Prostate gland (tissue), 2 donors: ENCODE results near the gene TMEM256. TPM values are rescaled to one million over a fixed set of nuclear protein-coding genes. Genes with fewer than 3 reads are reported as not detected.

Source experiments
- DNase-seq: peaks from one replicate; pipeline ENCODE4 v3.0.0-alpha.2; 2019; ENCODE audit warnings: low spot score
- H3K27ac ChIP-seq, 2 donors: fragments of 200-600 bp; sonication (generic); 2 replicates each; pipeline ENCODE4 v1.5.1; 2017 to 2019
- H3K27me3 ChIP-seq: fragments of 200-600 bp; sonication (generic); replicated peaks from 2 replicates; pipeline ENCODE4 v1.5.1; 2019; ENCODE audit not compliant: insufficient read depth
- H3K36me3 ChIP-seq, 2 donors: fragments of 200-600 bp; sonication (generic); 1 replicate in 1 of 2; 2 replicates in 1 of 2; pipeline versions ENCODE4 v1.5.1 to v1.8.1; 2017 to 2019
- H3K4me1 ChIP-seq: fragments of 200-600 bp; sonication (generic); replicated peaks from 2 replicates; pipeline ENCODE4 v1.5.1; 2019
- H3K4me3 ChIP-seq, 2 donors: fragments of 200-600 bp; sonication (generic); 2 replicates each; pipeline ENCODE4 v1.5.1; 2017 to 2019
- H3K9me3 ChIP-seq: fragments of 200-600 bp; sonication (generic); 2 replicates; pipeline ENCODE4 v1.5.1; 2017
- CTCF ChIP-seq, 4 experiments: fragments of 200-600 bp in 2 of 4; fragments of 450-650 bp in 2 of 4; sonication (generic) in 2 of 4; IDR thresholded peaks; 1 replicate in 3 of 4; 2 replicates in 1 of 4; pipeline ENCODE4 v1.5.1; 2016 to 2019; ENCODE audit warnings: antibody characterized with exemption in 4 of 4, mild to moderate bottlenecking in 2 of 4, moderate library complexity in 2 of 4
- POLR2A ChIP-seq: fragments of 450-650 bp; IDR thresholded peaks from one replicate; pipeline ENCODE4 v1.6.1; 2016; ENCODE audit warnings: antibody characterized with exemption, mild to moderate bottlenecking
- POLR2AphosphoS5 ChIP-seq: sonication (generic); formaldehyde crosslinking; IDR thresholded peaks from one replicate; pipeline ENCODE4 v1.6.1; 2017; ENCODE audit warnings: antibody characterized with exemption
- WGBS: methylation state at CpG from one replicate; pipeline ENCODE4 v1.1.5; 2018; 5-methylcytosine and 5-hydroxymethylcytosine counted together
- intact Hi-C: fragments of 100-400 bp; cut with DNase I; formaldehyde crosslinking; loops from one replicate; pipeline ENCODE4 v1.14.2; 2022
- total RNA-seq, 2 donors: library from RNA; depleted of rRNA; stranded (reverse); fragments of >200 nt; gene quantifications; one replicate each; pipeline ENCODE4 v1.1.0, GENCODE V29; 2016

Gene TMEM256
- total RNA-seq, 2 donors from 2014 or later, result 63.0 to 192 TPM

GRCh38 chr17:7357381-7357780 lies 46.5 kb downstream of the TMEM256 start:
- H3K27me3 ChIP-seq, result no peaks in the 10 kb centered on the region
- H3K9me3 ChIP-seq, result no peaks in the 10 kb centered on the region
- no peak overlapping the region for H3K4me3 ChIP-seq
- no peak overlapping the region for H3K27ac ChIP-seq
- H3K36me3 ChIP-seq, result no peaks in the 10 kb centered on the region
- peaks cover 5% of the 10 kb centered on the region for H3K4me1 ChIP-seq
- TF ChIP-seq POLR2AphosphoS5 (no peak), CTCF (IDR thresholded peaks at IDR 0.05) (no peak), POLR2A (no peak)
- intact Hi-C loops, result loop anchor here (1.0 to 10.0 kb wide), 2 partner anchors 79 to 127 kb away; partner anchors contain the start of genes POLR2A and SLC35G6
- no peak for DNase-seq
- WGBS, result 46% methylated on average over 2 of the region's 2 CpGs

DNA sequence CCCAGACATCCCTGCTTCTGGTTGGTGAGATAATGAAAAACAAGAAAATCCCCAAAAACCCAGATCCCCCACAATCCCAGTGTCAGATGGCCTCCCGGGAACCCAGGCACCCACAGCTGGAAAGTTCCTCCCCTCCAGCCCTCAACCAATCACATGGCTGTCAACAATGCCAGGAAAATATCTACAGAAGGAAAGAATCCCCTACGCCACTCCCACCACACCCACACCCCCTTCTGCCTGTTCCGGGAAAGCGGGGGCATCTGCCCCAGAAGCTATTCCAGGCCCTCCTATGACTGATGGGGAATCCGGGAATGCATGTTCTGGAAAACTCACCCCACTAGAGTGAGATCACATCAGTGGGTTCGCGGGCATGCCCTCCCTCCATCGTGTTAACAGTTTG lies 47.1 kb downstream of the TMEM256 start:
- no peak for DNase-seq
- intact Hi-C loops, result loop anchor here (1.0 to 10.0 kb wide), 2 partner anchors 80 to 128 kb away; partner anchors contain the start of genes POLR2A and SLC35G6
- Histone ChIP-seq H3K27me3 (no peaks in the 10 kb centered on the region), H3K36me3 (no peaks in the 10 kb centered on the region), H3K9me3 (no peaks in the 10 kb centered on the region), H3K4me3 (no peak overlapping the region), H3K4me1 (peaks cover 5% of the 10 kb centered on the region), H3K27ac (no peak overlapping the region)
- no peak for TF ChIP-seq POLR2AphosphoS5
- no peak for TF ChIP-seq POLR2A
- no peak for TF ChIP-seq CTCF (IDR thresholded peaks at IDR 0.05)
- WGBS, result 83% methylated on average over 8 of the region's 8 CpGs

- TF ChIP-seq POLR2AphosphoS5, result peak; percentile 63
- TF ChIP-seq CTCF (IDR thresholded peaks at IDR 0.05), result peak; percentile 61 to 94 (median 88)
- TF ChIP-seq POLR2A, result no peak
- peaks cover 5% of the 10 kb centered on the region for H3K4me1 ChIP-seq
- WGBS, result 10% methylated on average over 12 of the region's 12 CpGs
- intact Hi-C loops, result loop anchor here (10.0 kb wide), 1 partner anchor 129 kb away; the partner anchor contains the start of genes POLR2A and SLC35G6
- H3K36me3 ChIP-seq, result no peaks in the 10 kb centered on the region
- no peaks in the 10 kb centered on the region for H3K27me3 ChIP-seq
- H3K27ac ChIP-seq, result no peak overlapping the region
- H3K9me3 ChIP-seq, result no peaks in the 10 kb centered on the region
- peak; percentile 71 for DNase-seq
- no peak overlapping the region for H3K4me3 ChIP-seq
Measured at GRCh38 chr17:7356072-7356549, 47.8 kb downstream of the TMEM256 start.

DNA sequence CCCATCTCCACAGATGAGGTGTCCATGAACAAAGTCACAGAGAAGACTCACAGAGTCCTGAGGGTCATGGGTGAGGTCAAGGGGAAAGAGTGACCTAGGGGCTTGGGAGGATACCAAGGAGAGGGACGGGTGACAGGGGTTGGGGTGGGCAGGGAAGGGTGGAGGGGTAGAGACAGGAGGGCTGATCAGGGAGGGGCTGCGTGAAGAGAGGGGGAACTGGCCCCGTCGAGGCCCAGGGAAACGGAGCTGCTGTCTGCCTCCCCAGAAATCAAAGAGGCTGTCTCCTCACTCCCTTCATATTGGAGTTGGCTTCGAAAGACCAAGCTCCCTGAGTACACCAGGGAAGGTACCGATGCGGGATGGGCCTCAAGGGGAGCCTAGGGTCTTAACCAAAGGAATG lies 48.3 kb downstream of the TMEM256 start:
- H3K4me3 ChIP-seq, result no peak overlapping the region
- H3K4me1 ChIP-seq, result peaks cover 5% of the 10 kb centered on the region
- H3K27me3 ChIP-seq, result no peaks in the 10 kb centered on the region
- H3K36me3 ChIP-seq, result no peaks in the 10 kb centered on the region
- no peaks in the 10 kb centered on the region for H3K9me3 ChIP-seq
- H3K27ac ChIP-seq, result no peak overlapping the region
- 80% methylated on average over 8 of the region's 8 CpGs for WGBS
- DNase-seq, result no peak
- intact Hi-C loops, result loop anchor here (10.0 kb wide), 1 partner anchor 129 kb away; the partner anchor contains the start of genes POLR2A and SLC35G6
- TF ChIP-seq CTCF (IDR thresholded peaks at IDR 0.05) (no peak), POLR2AphosphoS5 (no peak), POLR2A (no peak)

- peak; percentile 35 for TF ChIP-seq POLR2AphosphoS5
- TF ChIP-seq POLR2A, result no peak
- Histone ChIP-seq H3K4me3 (no peak within 1 kb of the TSS), H3K4me1 (peaks cover 5% of the 10 kb centered on the region), H3K27ac (peak within 1 kb of the TSS in 1 of 2 donors; percentile 38), H3K27me3 (no peaks in the 10 kb centered on the region), H3K36me3 (no peaks in the 10 kb centered on the region), H3K9me3 (no peaks in the 10 kb centered on the region)
- intact Hi-C loops, result loop anchor here (10.0 kb wide), 1 partner anchor 130 kb away; the partner anchor contains the start of genes POLR2A and SLC35G6
- WGBS, result 54% methylated on average over 10 of the region's 10 CpGs
- DNase-seq, result no peak
Measured at GRCh38 chr17:7355053-7355452, 48.8 kb downstream of the TMEM256 start, which contains the start of gene TMEM95. Gene TMEM95, plus strand, starts transcription at chr17:7355156. Its CDS starts 49 bp downstream, at chr17:7355205.
